GM21576 (cell line): ENCODE data around the gene EGFR.

ENCODE experiments used
- ATAC-seq: cut with Tn5 transposase; IDR thresholded peaks from one replicate; pipeline ENCODE4 v1.9.1; 2021; ENCODE audit warnings: mild to moderate bottlenecking, moderate library complexity; ENCODE audit not compliant: unreplicated experiment

The EGFR gene

DNA sequence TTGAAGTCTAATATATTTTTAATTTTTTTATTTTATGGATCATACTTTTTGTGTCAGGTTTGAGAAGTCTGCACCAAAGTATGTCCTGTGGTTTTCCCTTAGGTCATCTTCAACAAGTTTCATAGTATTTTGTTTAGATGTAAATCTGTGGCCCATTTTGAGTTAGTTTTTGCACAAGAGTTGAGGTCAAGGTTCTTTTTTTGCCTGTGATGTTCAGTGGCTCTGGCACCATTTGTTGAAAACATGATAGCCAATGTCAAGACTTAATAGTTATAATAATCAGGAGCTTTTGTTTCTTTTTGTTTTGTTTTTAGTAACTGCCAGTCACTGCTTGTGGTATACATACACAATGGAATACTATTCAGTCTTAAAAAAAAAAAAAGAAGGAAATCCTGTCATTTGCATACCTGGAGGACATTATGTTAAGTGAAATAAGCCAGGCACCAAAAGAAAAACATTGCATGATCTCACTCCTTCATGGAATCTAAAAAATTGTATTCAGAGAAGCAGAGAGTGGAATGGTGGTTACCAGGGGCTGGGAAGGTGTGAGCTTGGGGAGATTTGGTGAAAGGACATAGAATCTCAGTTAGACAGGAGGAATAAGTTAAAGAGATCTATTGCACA is 61.3 kb downstream of the EGFR start:
- no peak for ATAC-seq

DNA sequence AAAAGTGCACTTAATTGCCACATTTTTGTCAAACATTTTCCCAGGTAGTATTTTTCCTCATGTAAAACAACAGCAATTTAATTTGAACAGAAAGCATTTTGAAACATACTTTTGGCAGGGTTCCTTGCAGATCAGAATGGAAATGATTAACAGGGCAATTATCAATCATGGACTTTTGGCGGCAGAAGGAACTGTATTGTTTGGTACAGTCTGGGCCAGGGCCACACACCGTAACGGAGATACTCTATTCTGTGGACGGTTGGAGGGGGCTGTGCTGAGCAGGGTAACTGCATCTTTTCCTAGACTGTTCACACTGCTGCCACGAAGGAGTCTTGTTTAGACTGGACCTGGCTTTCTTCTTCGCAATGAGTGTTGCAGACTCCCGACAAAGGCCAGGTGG is 62.3 kb downstream of the EGFR start:
- ATAC-seq: no peak

DNA sequence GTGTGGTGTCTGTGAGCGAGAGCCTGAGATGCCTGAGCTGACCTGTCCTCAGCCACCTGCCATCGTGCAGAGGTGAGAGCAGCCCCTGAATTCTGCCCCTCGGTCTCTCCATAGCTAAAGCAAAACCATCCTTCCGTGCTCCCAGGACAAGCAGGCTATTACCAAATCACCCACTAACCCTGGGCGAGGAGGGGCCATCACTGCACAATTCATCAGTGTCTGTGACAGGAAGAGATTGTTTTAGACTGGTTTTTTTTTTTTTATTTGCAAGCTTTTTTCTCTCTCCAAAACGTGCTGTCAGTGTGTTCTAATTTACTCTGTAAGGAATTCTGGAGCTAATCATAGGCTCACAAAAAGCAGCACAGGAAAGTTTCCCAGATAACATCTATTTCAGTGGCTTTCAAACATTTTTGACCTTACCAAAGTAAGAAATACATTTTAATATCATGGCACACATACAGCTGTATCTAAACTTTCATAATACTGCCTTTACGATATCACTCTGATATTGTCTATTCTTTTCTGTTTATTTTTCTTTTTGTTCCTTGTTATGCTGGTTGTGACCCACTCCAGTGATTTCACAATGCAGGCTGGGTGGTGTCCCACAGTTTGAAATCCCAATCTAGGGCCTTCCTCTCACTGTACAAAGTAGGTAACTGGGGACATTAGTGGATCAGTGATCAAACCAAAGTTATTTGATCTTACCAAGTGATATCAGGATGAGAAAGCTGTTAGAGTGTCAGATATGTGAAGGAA is 62.8 kb downstream of the EGFR start:
- ATAC-seq: no peak

DNA sequence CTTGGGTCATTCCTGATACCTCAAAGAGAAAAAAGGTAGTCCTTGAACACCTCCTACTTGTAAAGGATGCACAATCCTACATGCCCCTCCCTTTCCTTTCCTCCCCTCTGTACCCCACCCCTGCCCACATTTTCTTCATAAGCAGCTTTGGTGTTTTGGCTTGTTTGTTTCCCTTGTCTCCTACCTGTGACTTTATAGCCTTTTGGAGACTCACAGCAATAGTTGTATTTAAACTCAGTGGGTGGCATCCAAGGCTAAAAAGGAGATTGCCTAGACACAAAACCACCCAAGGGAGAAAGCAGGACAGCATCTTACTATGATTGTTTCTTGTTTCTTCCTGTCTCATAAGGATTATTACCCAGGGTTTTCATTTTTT is 63.4 kb downstream of the EGFR start:
- ATAC-seq: no peak

DNA sequence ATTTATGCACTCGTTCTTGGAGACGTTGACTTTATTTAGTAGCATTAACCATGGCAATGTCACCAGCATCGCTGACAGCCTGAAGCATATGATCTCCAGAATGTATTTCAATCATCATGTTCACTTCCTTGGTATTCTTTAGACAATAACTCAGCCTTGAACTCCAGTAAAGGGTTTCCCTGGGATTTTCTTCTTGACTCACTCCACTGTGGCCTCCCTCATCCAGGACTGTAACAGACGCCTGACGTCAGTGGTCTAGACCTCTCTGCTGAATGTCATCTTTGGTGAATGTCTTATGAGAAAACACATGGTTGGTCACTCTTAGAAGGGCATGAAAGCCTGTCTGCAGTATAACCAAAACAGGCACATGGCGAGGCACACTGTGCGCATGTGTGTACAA is 64.4 kb downstream of the EGFR start:
- no peak for ATAC-seq

DNA sequence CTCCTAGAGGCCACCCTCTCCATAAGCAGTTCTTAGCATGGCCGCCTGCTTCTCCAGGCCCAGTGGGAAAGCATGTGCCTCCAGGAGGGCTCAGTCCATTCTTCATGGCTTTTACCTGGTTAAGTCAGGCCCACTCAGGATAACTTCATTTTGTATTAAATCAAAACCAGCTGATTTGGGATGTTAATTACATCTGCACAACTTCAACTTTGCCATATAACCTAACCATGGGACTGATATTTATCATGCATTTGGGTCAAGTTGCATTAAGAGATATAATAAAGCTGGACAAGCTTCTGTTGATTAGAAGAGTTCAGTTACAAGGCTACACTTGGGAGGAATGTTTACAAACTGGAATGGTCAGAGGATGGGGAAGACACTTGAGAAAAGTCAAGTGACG is 65.5 kb downstream of the EGFR start:
- no peak for ATAC-seq

DNA sequence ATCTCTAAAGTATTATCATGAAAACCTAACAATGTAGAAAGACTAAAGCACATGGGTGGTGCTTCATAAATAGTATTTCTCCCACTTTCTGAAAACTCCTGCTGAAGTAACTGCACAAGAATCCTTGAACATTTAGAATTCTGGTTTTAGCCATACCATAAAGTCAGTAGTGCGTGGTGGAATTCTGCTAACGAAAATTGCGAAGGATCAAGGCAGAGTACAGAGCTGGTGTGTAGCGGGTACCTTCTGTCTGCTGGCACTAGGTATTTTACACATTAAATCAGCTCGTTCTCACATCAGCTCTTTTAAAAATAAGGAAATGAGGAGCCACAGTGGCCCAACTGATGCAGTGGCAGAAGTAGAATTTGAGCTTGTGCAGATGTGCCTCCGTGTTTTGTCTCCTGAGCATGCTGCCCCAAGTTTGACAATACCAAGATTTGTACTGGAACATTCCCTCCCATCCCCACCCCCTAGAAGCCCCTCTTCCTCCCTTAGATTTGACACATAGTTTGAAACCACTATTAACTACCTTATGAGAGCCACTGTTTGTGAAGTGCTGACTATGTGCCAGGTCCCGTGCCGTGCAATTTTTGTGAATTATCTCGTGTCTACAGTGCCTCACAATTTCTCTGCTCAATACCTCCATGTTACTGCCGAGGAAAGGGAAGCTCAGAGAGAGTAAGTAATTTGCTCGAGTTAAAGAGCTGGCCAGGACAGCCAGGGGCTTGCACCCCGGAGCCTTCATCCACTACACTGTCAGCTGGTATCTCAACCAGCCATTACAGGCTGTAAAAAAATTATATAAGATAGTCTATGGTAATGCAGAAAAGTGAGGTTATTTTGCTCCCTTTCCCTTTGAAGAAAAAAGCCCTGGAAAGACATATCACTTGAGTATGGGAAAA is 66.9 kb downstream of the EGFR start:
- ATAC-seq: peak; percentile 17

DNA sequence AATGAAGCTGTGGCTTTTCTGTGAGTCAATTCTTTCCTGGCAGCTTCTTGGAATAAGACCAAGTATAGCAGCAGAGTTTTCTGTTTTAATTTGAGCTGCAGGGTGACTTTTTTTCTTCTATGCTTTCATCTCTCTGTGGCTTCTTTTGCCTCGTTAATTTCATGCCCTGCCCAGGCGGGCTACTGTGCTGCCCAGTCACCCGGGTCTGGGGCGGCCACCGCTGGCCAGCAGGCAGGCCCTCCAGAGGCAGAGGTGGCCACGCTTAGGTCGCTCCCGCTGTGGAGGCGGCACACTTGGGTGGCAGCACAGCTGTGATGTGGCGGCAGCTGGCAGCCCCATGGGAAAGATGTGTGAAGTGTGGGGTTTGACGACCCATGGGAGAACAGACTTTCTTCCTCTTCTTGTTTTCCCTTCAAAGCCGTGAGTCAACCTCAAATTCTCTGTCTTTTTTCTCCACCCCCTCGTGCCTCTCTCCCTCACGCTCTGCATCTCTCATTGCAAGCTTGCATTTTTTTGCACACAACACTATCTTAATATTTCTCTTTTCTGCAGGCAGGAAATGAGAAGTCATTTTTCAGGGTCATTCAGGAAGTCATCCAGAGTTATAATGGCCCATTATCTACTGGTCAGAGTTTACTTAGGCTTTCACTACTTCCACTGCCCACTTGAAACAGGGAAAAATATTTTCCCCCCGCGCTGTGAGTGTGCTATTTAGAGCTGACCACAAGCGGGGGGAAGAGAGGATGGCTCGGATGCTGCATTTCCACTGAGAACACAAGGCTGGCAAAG is 67.8 kb downstream of the EGFR start:
- peak; percentile 84 for ATAC-seq

DNA sequence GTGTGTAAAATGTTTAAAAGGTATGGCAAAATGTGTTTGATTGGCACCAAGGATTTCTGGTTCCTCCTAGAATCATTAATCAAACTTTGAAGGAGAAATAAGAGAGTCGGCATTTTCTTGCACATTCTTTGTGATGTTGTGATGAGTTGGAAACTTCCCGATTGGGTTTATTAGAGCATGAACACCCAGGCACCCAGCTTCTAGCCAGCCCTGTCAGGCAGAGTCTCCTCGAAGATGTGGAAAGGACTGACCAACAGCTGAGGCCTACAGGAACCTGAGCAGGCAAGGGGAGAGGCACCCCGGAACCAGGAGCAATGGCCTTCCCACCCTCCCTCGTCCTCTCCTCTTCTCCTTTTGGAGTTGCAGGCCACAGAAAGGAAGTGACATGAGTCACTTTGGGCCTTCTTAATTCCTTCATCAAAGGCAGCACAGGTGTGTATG is 68.7 kb downstream of the EGFR start:
- no peak for ATAC-seq

DNA sequence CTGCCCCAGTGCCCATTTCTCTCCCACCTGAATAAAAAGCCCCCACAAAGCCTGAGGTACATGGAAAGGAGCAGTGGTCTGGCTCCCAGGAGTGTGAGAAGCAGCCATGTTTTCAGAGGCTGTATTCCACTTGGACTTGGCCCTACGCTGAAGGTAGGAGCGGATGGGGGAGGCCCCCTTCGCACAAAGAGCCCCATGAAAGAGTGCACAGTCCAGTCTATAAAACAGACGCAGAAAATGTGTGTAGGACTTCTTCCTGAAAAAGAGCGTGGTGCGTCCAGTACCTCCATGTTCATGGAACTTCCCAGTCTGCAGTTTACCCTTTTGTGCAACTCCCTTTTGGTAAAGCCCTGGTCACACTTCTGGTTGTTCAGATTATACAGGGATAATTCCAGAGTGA is 69.3 kb downstream of the EGFR start:
- no peak for ATAC-seq

DNA sequence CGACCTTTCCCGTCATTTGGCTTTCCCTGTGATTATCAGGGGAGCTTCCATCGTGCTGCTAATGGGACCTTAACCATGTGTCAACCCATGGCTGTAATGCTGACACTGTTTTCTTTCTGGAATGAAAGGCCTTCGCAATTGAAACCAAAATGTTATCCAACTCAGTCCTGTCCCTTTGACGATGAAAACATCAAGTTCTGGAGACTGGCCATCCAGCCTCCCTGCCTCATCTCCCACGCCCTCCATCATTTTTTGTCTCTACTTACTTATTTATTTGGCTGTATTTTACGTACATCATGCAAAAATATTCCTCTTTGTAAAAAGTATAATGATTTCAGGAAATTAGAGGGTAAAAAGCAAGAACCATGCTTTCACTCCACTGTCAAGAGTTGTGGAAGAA is 69.8 kb downstream of the EGFR start:
- ATAC-seq: no peak

DNA sequence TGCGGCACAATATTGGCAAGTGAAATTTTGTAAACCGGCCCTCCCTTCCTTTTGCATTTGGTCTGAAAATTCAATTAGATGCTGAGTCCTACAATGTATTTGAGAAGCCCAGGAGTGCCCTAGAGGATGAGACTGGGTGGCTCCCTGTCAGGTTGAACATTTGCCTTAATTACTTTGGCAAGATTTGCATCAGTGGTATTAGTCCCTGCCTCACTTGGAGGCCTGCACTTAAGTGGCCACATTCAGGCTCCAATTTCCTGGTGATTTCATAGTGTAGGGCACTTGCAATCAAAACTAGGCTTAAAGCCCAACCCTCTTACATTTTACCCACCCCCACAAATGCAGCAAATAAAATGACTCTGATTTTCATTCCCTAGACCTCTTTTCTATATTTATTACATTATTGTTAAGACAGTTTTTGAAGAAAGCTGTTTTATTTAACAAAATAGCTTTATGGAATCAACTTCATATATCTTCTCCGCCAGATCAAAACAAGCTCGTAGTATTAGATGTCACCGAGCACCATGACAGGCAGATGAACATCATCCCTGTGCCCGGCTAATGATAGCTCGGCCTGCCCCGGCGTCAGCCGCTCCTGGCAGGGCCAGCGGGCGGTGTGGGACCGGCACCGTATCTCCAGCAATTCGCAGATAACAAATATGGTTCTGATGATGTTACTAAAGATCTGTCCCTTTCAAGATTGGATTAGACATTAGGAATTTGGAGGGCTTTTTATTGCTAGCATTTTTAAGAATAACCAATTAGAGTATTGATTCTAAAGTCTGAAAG is 73.6 kb downstream of the EGFR start:
- no peak for ATAC-seq

DNA sequence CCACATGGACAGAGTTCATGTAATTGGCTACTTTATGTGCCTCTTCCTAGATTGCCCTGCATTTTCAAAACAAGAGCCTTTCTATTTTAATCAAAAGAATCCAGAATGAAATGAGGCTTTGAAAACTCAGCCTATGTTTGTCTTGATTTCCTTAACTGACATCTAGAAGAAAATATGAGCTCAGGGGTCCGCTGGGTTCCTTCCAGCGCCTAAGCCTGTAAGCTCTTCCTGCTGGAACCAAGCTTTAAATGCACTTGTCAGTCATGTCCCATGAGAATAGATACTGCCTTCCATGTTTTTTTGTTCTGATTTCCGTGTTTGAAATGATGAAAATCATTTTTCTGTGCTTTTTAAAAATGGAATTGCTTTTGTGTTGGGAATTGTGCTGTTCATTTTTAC is 74.2 kb downstream of the EGFR start:
- no peak for ATAC-seq

DNA sequence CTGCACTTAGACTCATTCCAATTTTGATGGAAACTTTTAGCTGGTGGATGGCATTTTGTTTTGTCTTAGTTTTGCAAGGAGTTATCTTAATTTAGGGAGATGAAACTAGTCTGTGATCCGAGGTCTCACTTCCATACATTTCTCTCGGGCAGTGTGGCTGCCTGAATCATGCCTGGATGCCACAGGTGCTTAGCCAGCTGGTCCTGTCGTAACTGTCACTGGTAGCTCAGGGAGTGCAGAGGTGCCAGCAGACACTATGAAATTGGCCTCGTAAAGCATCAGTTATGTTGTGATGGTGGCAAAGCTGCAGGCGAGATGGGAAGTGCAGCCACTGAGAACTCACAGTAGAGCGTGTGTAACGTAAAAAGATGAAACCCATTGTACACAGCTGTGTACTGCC is 74.9 kb downstream of the EGFR start:
- ATAC-seq: no peak

DNA sequence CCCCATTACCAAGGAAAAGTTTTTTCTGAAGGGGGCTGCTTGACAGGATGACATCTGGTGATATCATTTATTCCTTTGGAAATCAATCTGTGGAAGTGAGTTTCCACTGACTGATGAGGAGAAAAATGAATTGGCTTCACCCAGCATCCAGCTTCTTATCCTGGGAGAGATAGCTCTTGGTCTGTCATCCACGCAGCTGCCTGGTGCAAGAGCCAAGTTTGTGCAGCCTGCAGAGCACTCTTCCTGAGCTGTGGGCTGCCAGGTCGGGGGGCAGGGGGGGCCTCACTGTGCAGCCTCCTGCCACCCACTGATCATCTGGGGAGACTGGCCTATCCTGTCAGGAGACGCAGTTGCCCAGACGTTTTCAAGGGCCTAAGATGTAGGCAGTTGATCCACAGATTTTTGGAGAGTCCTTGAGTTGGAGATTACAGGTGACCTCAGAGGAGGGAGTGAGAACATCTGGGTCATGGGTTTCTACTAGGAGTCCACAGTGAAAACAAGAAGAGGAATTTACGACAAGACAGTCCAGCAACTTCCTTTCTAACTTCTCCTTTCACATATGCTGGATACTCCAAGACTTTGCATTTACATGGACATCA is 75.4 kb downstream of the EGFR start:
- ATAC-seq: no peak

DNA sequence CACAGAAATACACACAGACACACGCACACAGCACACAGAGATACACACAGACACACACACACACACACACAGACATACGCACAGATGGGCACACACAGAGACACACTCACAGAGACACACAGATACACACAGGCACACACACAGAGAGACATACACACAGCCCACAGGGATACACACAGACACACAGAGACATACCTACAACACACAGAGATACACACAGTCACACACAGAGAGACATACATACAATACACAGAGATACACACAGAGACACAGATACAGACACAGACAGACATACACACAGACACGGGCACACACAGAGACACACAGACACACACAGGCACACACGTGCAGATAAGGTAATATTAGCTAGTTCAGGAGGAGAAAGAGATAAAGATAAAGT is 76.9 kb downstream of the EGFR start:
- no peak for ATAC-seq

DNA sequence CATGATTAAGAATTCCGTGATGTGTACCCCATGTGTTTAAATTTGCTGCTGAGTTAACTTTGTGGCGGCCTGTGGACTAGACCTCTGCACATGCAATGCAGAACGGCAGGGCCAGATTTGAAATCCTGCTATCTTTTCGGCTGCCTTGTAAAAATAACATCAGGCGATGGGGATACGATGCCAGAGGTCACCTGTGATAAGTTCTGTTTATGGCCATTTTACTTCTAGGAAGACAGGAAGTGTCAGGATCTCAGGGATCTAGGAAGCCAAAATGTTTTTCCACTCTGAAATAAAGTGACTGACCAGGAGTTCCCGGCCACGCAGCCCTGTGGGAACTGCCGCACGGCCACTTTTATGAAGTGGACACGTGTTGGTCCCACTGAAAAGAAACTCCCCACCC is 77.5 kb downstream of the EGFR start:
- ATAC-seq: no peak

DNA sequence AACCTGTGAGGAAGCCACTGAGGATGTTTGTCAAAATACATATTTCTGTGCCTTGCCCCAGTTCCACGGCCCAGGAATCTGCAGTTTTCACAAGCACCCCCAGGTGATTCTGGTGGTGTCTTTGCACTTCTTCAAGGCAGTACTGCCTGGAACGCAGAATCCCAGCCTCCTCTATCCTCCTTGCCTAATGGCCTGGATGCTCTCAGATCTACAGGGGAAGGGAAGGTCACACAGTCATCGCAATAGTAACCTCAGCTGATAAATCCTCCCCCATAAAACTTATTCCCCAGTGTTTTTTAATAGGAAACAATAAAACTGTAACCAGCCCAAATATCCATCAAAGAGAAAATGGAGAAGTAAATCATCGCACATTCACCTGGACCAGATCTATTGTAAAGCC is 78.3 kb downstream of the EGFR start:
- no peak for ATAC-seq

DNA sequence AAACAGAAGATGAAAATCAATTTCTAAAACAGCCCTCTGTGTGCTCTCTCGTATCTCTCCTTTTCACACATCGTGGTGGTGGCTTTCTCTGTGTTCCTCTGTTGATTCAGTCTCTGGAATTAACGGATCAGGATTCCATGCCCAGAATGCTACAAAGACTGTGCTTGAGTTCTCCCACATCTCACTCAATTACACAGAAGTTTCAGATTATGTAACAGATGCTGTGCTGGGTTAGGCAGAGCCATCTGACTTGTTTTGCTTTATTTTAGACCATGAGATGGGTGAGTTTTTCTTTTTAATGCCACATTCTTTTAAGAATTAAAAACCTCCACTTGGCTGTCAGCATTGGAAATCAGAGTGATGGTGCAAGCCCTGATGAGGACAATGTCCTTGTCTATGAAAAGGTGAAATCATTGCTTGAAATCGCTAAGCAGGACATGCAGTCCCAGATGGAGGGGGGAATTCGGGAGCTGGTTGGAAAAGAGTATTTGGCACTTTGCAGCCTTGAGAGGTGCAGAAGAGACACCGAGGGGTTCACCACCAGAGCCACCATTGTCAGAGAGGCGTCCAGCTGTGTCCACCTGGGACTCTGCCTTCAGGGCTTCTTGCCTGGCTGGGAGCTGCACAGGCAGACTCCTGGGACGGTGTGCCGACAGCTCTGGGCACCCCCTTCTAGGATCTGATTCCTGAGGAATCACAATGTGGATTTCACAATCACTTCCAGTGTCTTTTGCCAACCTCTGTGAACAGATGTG is 80.4 kb downstream of the EGFR start:
- ATAC-seq: no peak
